HUDEP-2 (cell line): ENCODE data around the gene SH3BP5.

ENCODE experiments used
- DNase-seq, 76 experiments: peaks; one replicate each; lab custom pipeline; 2025; ENCODE audit not compliant: unreplicated experiment in 76 of 76; lab: John Stamatoyannopoulos, UW

SH3BP5 gene

DNA sequence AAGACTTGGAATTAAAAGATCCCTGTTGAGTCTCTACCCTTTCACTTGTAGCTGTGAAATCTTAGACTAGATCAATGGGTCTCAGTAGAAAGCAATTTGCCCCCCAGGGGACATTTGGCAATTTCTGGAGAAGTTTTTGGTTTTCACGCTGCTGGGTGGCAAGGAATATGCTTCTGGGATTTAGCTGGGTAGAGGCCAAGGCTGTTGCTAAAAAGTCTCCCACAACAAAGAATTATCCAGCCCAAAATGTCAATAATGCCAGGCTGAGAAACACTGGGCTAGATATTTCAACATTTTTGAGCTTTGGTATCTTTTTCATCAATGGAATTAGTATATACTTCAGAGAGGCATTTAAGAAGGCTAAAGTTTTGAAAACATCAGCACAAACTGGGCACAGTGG is 117.6 kb downstream of the SH3BP5 start:
- no peak for DNase-seq

GRCh38 chr3:15211937-15212336 is 120.4 kb downstream of the SH3BP5 start:
- DNase-seq, result no peak

DNA sequence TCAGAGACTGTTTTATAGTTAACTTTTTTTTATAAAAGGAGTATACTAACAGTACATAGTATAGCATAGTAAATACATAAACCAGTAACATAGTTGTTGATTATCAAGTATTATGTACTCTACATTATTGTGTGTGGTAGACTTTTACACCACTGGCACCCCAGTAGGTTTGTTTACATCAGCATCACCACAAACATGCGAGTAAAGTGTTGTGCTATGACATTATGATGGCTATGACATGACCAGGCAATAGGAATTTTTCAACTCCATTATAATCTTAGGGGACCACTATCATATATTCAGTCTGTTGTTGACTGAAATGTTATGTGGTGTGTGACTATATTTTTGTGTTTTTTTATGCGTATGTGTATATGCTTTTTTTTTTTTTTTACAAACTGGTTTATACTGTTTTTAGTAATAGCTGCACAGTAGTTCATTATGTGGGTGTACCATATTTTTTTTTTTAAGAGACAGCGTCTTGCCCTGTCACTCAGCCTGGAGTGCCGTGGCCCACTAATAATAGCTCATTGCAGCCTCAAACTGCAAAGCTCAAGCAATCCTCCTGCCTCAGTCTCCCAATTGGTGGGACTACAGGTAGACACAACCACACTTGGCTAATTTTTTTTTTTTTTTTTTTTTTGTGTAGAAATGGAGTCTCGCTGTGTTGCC is 124.4 kb downstream of the SH3BP5 start:
- DNase-seq, result peak in 1 of 76 experiments; percentile 1

- DNase-seq, result no peak
These were observed 125.5 kb downstream of the SH3BP5 start for GRCh38 chr3:15206662-15207576.

GRCh38 chr3:15205934-15206661 is 126.3 kb downstream of the SH3BP5 start, which contains the start of gene CAPN7:
TSS of gene CAPN7 (plus strand) at chr3:15206246. CDS start at chr3:15206496, 250 bp downstream.
- DNase-seq, result no peak

- DNase-seq, result no peak
These were observed 126.9 kb downstream of the SH3BP5 start for GRCh38 chr3:15205482-15205933.
